OCI-LY3 (cell line): ENCODE data around the gene PCYT2.

Experiments used
- EZH2phosphoT487 ChIP-seq: fragments of 200-600 bp; shearing (Covaris generic); IDR thresholded peaks from 2 replicates; pipeline ENCODE4 v1.6.1; 2018; ENCODE audit warnings: antibody characterized with exemption, mixed run types, low read depth
- TF ChIP-seq, protein P1 (sequence below): fragments of 200-600, 300-600 bp; sonication (generic); IDR thresholded peaks from 2 replicates; pipeline ENCODE4 v1.5.1; 2014; ENCODE audit warnings: antibody characterized with exemption, low read length, low read depth

DNA sequence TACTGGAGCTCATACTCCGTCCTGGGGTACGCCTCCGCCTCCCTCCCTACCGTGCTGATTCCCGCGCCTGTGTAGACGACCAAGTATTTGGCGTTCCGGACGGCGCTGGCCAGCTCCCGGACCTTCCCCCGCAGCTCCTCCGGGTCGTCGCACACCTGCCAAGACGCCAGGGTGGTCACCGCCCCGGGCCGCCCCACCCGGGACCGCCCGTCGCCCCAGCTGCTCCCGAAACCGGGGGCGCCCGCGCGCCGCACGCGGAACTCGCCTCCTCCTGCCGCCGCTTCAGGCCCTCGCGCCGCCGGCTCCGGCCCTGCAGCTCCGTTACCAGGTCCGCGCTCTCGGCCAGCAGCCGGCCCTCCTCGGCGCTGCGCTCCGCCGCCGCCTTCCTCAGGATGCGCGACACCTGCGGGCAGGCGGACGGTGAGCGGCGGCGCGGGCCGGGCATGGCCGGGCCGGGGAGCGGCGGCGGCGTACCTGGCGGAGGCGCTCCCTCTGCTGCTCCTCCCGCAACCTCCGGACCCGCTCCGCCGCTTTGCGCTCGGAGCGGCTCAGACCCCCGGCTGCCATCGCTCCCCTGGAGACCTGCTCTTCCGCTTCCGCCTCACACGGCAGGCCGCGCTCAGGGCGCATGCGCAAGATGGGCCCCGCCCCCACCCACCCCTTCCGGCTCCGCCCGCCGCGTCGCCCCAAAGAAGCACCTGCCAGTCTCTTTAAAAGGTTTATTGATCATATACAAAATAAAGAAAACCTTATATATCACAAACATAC lies 6.5 kb upstream of the PCYT2 start, which contains the start of gene SIRT7:
- TF ChIP-seq, protein P1, sequence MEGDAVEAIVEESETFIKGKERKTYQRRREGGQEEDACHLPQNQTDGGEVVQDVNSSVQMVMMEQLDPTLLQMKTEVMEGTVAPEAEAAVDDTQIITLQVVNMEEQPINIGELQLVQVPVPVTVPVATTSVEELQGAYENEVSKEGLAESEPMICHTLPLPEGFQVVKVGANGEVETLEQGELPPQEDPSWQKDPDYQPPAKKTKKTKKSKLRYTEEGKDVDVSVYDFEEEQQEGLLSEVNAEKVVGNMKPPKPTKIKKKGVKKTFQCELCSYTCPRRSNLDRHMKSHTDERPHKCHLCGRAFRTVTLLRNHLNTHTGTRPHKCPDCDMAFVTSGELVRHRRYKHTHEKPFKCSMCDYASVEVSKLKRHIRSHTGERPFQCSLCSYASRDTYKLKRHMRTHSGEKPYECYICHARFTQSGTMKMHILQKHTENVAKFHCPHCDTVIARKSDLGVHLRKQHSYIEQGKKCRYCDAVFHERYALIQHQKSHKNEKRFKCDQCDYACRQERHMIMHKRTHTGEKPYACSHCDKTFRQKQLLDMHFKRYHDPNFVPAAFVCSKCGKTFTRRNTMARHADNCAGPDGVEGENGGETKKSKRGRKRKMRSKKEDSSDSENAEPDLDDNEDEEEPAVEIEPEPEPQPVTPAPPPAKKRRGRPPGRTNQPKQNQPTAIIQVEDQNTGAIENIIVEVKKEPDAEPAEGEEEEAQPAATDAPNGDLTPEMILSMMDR, result no peak
- no peak for TF ChIP-seq EZH2phosphoT487
